GM12878 (cell line): Measurements from ENCODE around the gene CENATAC. TPM values are rescaled to one million over a fixed set of nuclear protein-coding genes. Genes with fewer than 3 reads are reported as not detected.

Experiments
- ATF3 ChIP-seq: IDR thresholded peaks from 2 replicates; pipeline ENCODE4 v1.6.1; 2011; ENCODE audit warnings: low read depth, mild to moderate bottlenecking, low read length, moderate library complexity, borderline replicate concordance; ENCODE audit errors: extremely low read depth
- CBFB ChIP-seq: IDR thresholded peaks from 2 replicates; pipeline ENCODE4 v1.6.1; 2016; ENCODE audit warnings: antibody characterized with exemption, low read depth
- CHD2 ChIP-seq: IDR thresholded peaks from 2 replicates; pipeline ENCODE4 v1.6.1; 2011; ENCODE audit warnings: low read depth, low read length, improper control_type of control experiment, borderline replicate concordance
- CTCF ChIP-seq, 3 experiments: IDR thresholded peaks in 2 of 3; conservative IDR thresholded peaks in 1 of 3; 2 replicates each; pipeline ENCODE4 v1.5.1; 2011; ENCODE audit warnings: low read depth in 3 of 3, low read length in 3 of 3, mild to moderate bottlenecking in 3 of 3, control low read depth in 2 of 3, moderate library complexity in 2 of 3, inconsistent platforms in 1 of 3, mixed read lengths in 1 of 3; ENCODE audit not compliant: control insufficient read depth in 2 of 3, insufficient read depth in 1 of 3; ENCODE audit errors: extremely low read depth in 1 of 3
- ELK1 ChIP-seq: IDR thresholded peaks from 2 replicates; pipeline ENCODE4 v1.6.1; 2012; ENCODE audit warnings: low read depth, low read length, improper control_type of control experiment
- IKZF2 ChIP-seq, 2 experiments: fragments of 450-650 bp; IDR thresholded peaks; 2 replicates each; pipeline ENCODE4 v1.6.1; 2017; ENCODE audit warnings: mild to moderate bottlenecking in 2 of 2, moderate library complexity in 2 of 2
- MLLT1 ChIP-seq: fragments of 450-650 bp; IDR thresholded peaks from 2 replicates; pipeline ENCODE4 v1.6.1; 2016; ENCODE audit warnings: mild to moderate bottlenecking
- NBN ChIP-seq: fragments of 450-650 bp; IDR thresholded peaks from 2 replicates; pipeline ENCODE4 v1.6.1; 2016
- PML ChIP-seq: IDR thresholded peaks from 2 replicates; pipeline ENCODE4 v1.6.1; 2012; ENCODE audit warnings: low read length, inconsistent platforms
- POLR2A ChIP-seq: IDR thresholded peaks from 2 replicates; pipeline ENCODE4 v1.6.1; 2011; ENCODE audit warnings: low read depth, mild to moderate bottlenecking, low read length
- RELB ChIP-seq: fragments of 450-650 bp; IDR thresholded peaks from 2 replicates; pipeline ENCODE4 v1.6.1; 2017; ENCODE audit warnings: low read depth, mild to moderate bottlenecking, moderate library complexity
- REST ChIP-seq: IDR thresholded peaks from 2 replicates; pipeline ENCODE4 v1.6.1; 2012; ENCODE audit warnings: mild to moderate bottlenecking, low read depth, low read length
- SMC3 ChIP-seq: IDR thresholded peaks from 2 replicates; pipeline ENCODE4 v1.6.1; 2011; ENCODE audit warnings: low read length, improper control_type of control experiment, borderline replicate concordance
- YBX1 ChIP-seq: fragments of 450-650 bp; IDR thresholded peaks from 2 replicates; pipeline ENCODE4 v1.6.1; 2016; ENCODE audit warnings: antibody characterized with exemption
- ZBTB11 ChIP-seq: fragments of 450-650 bp; formaldehyde crosslinking; IDR thresholded peaks from 2 replicates; pipeline ENCODE4 v1.5.0; 2022; ENCODE audit warnings: mild to moderate bottlenecking, missing genetic modification characterization
- polyA plus RNA-seq, 11 experiments: library from polyadenylated mRNA; depleted of rRNA in 4 of 11; unstranded in 6 of 11; stranded (reverse) in 5 of 11; fragments of >200 nt; fragmentation: Nextera tagmentation in 4 of 11; fragmentation: Illumina TruSeq in 1 of 11; extraction: Ambion mirVana in 4 of 11; extraction: Trizol in 1 of 11; gene quantifications; 1 replicate in 1 of 11; 2 replicates in 10 of 11; pipeline versions ENCODE4 v1.2.1 to v1.2.3, GENCODE V29; 2011 to 2016; ENCODE audit warnings: inconsistent platforms in 2 of 11, missing spikeins in 2 of 11, low read depth in 1 of 11
- total RNA-seq, 4 experiments: library from RNA; depleted of rRNA in 3 of 4; stranded (reverse); fragments of >200 nt in 3 of 4; fragmentation: Illumina TruSeq in 1 of 4; extraction: Trizol in 1 of 4; gene quantifications; 2 replicates each; pipeline versions ENCODE4 v1.2.1 to v1.2.3, GENCODE V29; 2013 to 2021

The CENATAC gene
- total and polyA plus RNA-seq, 10 of the 15 experiments (the other 5 are each of a cell fraction or from before 2014, with no cell fraction given), result 4.8 to 37.1 (median 24.1) TPM

- TF ChIP-seq ZBTB11 (CRISPR knock-in tag) (no peak), ELK1 (no peak), CHD2 (peak; percentile 42; the same call in 1 of the 2 replicates), ATF3 (peak; percentile 37; the same call in 1 of the 2 replicates), PML (no peak), POLR2A (peak; percentile 69), IKZF2 (IDR thresholded peaks at IDR 0.05) (no peak; a peak in 1 of 4 replicates), MLLT1 (no peak), RELB (0 out of 2 replicates have a peak, but pooled peaks have one; percentile 13), SMC3 (no peak), CBFB (peak; percentile 56; the same call in 1 of the 2 replicates), YBX1 (no peak), CTCF (IDR thresholded peaks at IDR 0.05 in 2 of 3, conservative IDR thresholded peaks at IDR 0.05 in 1 of 3; ENCODE audit: control insufficient read depth in 2 of 3, extremely low read depth in 1 of 3, insufficient read depth in 1 of 3, low read depth in 3 of 3, low read length in 3 of 3) (peak in 2 of 3 experiments; percentile 95 to 96; a peak in 2 of 6 replicates), REST (no peak), NBN (no peak)
These were observed 32.5 kb downstream of the CENATAC start, which contains the start of gene SLC37A4 (continued) for GRCh38 chr11:119030329-119031047.
